K562 (cell line): ENCODE measurements around the gene TRIM69. TPM values are rescaled to one million over a fixed set of nuclear protein-coding genes. Genes with fewer than 3 reads are reported as not detected.

Experiments
- ATAC-seq: fragments of 200-7000 bp; cut with Tn5 transposase; 3 replicates; pipeline ENCODE4 v1.9.1; 2020; ENCODE audit warnings: moderate library complexity
- BruUV-seq: library from RNA; stranded (reverse); fragments of 400-500 nt; replicated peaks from 2 replicates; lab custom pipeline; 2021; lab: Mats Ljungman, UMichigan
- CTCF ChIA-PET: fragments of 300-600 bp; formaldehyde crosslinking; extraction: SDS; loops from one replicate; lab custom pipeline; 2021; ENCODE audit warnings: low intra/inter-chr PET ratio; lab: Yijun Ruan, JAX
- POLR2A ChIA-PET: fragments of 300-600, 350-650 bp; sonication (Branson Sonifier 250); formaldehyde crosslinking; extraction: SDS; loops from one replicate; lab custom pipeline; 2021; ENCODE audit warnings: antibody characterized with exemption, inconsistent platforms; lab: Yijun Ruan, JAX
- DNase-seq, 4 experiments: peaks; one replicate each; pipeline versions ENCODE4 v3.0.0 to v3.0.0-alpha.2; 2011 to 2018; ENCODE audit warnings: low spot score in 3 of 4, mixed read lengths in 3 of 4; ENCODE audit errors: extremely low read depth in 1 of 4
- FAIRE-seq: peaks from 2 replicates; lab custom pipeline; 2011; peaks lifted over from hg19 to GRCh38; lab: Jason Lieb, UNC
- H2AFZ ChIP-seq: 2 replicates; pipeline ENCODE4 v1.6.0; 2011; ENCODE audit warnings: low read depth, low read length, control low read depth, inconsistent platforms
- H3K27ac ChIP-seq: fragments of 200-600 bp; 3 replicates; pipeline ENCODE4 v1.8.0; 2011; ENCODE audit warnings: low read depth, mild to moderate bottlenecking, control low read depth, inconsistent platforms, low read length, moderate library complexity, mixed read lengths; ENCODE audit errors: extremely low read depth
- H3K27me3 ChIP-seq, 2 experiments: fragments of 300-600 bp in 1 of 2; 2 replicates in 1 of 2; 3 replicates in 1 of 2; pipeline versions ENCODE4 v1.6.0 to v1.8.0; 2011; ENCODE audit warnings: inconsistent platforms in 2 of 2, low read length in 2 of 2, mild to moderate bottlenecking in 1 of 2, mixed read lengths in 1 of 2, moderate library complexity in 1 of 2; ENCODE audit not compliant: control insufficient read depth in 2 of 2, insufficient read depth in 2 of 2
- H3K36me3 ChIP-seq: fragments of 300-600 bp; 3 replicates; pipeline ENCODE4 v1.8.0; 2011; ENCODE audit warnings: mild to moderate bottlenecking, low read length, inconsistent platforms; ENCODE audit not compliant: control insufficient read depth, insufficient read depth
- H3K4me1 ChIP-seq, 2 experiments: fragments of 200-600 bp in 1 of 2; replicated peaks in 1 of 2; 2 replicates in 1 of 2; 3 replicates in 1 of 2; pipeline versions ENCODE4 v1.5.1 to v1.8.0; 2011; ENCODE audit warnings: inconsistent platforms in 2 of 2, low read length in 2 of 2, mild to moderate bottlenecking in 1 of 2, mixed read lengths in 1 of 2, moderate library complexity in 1 of 2; ENCODE audit not compliant: control insufficient read depth in 2 of 2, insufficient read depth in 2 of 2
- H3K4me2 ChIP-seq: 2 replicates; pipeline ENCODE4 v1.6.1; 2011; ENCODE audit warnings: low read length, control low read depth, inconsistent platforms, mixed read lengths; ENCODE audit not compliant: insufficient read depth
- H3K4me3 ChIP-seq: fragments of 200-600 bp; sonication (generic), shearing (Covaris generic); 2 replicates; pipeline ENCODE4 v1.5.1; 2016; ENCODE audit warnings: control low read depth, inconsistent platforms
- H3K79me2 ChIP-seq: fragments of 200-600 bp; 3 replicates; pipeline ENCODE4 v1.8.0; 2011; ENCODE audit warnings: low read length, inconsistent platforms; ENCODE audit not compliant: control insufficient read depth, insufficient read depth
- H3K9ac ChIP-seq, 2 experiments: 2 replicates each; pipeline versions ENCODE4 v1.6.0 to v1.6.1; 2011; ENCODE audit warnings: low read depth in 2 of 2, low read length in 2 of 2, control low read depth in 1 of 2, inconsistent platforms in 1 of 2, mild to moderate bottlenecking in 1 of 2, mixed read lengths in 1 of 2; ENCODE audit not compliant: insufficient read depth in 1 of 2
- H3K9me1 ChIP-seq: one replicate; pipeline ENCODE4 v1.6.0; 2011; ENCODE audit warnings: inconsistent platforms, mild to moderate bottlenecking, low read length, moderate library complexity; ENCODE audit not compliant: control insufficient read depth, insufficient read depth
- H3K9me3 ChIP-seq: replicated peaks from 2 replicates; pipeline ENCODE4 v1.5.1; 2011; ENCODE audit warnings: low read depth, low read length, inconsistent platforms; ENCODE audit not compliant: control insufficient read depth, insufficient read depth
- H4K20me1 ChIP-seq: replicated peaks from 2 replicates; pipeline ENCODE4 v1.6.1; 2011; ENCODE audit warnings: low read length, inconsistent platforms, mixed read lengths; ENCODE audit not compliant: control insufficient read depth, insufficient read depth
- CEBPB ChIP-seq: fragments of 450-650 bp; IDR thresholded peaks from 2 replicates; pipeline ENCODE4 v1.6.1; 2016; ENCODE audit warnings: missing genetic modification characterization, missing compliant biosample characterization
- DDX20 ChIP-seq: fragments of 450-650 bp; IDR thresholded peaks from 2 replicates; pipeline ENCODE4 v1.6.1; 2016; ENCODE audit warnings: missing genetic modification characterization, low read depth, mild to moderate bottlenecking, missing compliant biosample characterization, moderate library complexity
- FOXM1 ChIP-seq, 2 experiments: fragments of 450-650 bp in 1 of 2; sonication (generic) in 1 of 2; formaldehyde crosslinking in 1 of 2; IDR thresholded peaks; 2 replicates each; pipeline versions ENCODE4 v1.6.1 to v1.9.0; 2017 to 2022; ENCODE audit warnings: low read depth in 2 of 2, mild to moderate bottlenecking in 2 of 2, missing genetic modification reagents in 1 of 2, moderate library complexity in 1 of 2
- HBP1 ChIP-seq: fragments of 450-650 bp; formaldehyde crosslinking; IDR thresholded peaks from 2 replicates; pipeline ENCODE4 v1.4.0; 2022; ENCODE audit warnings: missing genetic modification characterization
- HMG20B ChIP-seq: fragments of 250-450 bp; sonication (Bioruptor Pico); IDR thresholded peaks from 2 replicates; pipeline ENCODE4 v1.5.0; 2021; ENCODE audit warnings: mild to moderate bottlenecking
- NR2C2 ChIP-seq, 2 experiments: fragments of 200-800 bp in 1 of 2; sonication (Bioruptor generic) in 1 of 2; sonication (generic) in 1 of 2; formaldehyde crosslinking in 1 of 2; IDR thresholded peaks; 2 replicates each; pipeline versions ENCODE4 v1.6.1 to v1.8.0; 2016 to 2022; ENCODE audit warnings: mild to moderate bottlenecking in 1 of 2, missing compliant biosample characterization in 1 of 2, missing genetic modification characterization in 1 of 2, missing genetic modification reagents in 1 of 2
- PHB2 ChIP-seq: fragments of 450-650 bp; IDR thresholded peaks from 2 replicates; pipeline ENCODE4 v1.6.1; 2017; ENCODE audit warnings: low read depth
- POLR2B ChIP-seq: fragments of 450-650 bp; IDR thresholded peaks from 2 replicates; pipeline ENCODE4 v1.6.1; 2018; ENCODE audit warnings: low read depth; ENCODE audit not compliant: partially characterized antibody
- SRSF3 ChIP-seq: fragments of 200-400 bp; formaldehyde crosslinking; IDR thresholded peaks from 2 replicates; pipeline ENCODE4 v1.6.1; 2016; ENCODE audit warnings: mild to moderate bottlenecking, low read length, moderate library complexity; ENCODE audit not compliant: insufficient read depth
- ZC3H11A ChIP-seq: IDR thresholded peaks from 2 replicates; pipeline ENCODE4 v1.6.1; 2012; ENCODE audit warnings: low read depth, low read length, improper control_type of control experiment
- WGBS: fragments of 100-300 bp; shearing (Covaris generic); methylation state at CpG from one replicate; pipeline ENCODE4 v1.1.6; 2016; ENCODE audit warnings: low coverage, mixed read lengths; ENCODE audit not compliant: insufficient coverage; ENCODE audit errors: missing lambda C conversion rate; 5-methylcytosine and 5-hydroxymethylcytosine counted together
- in situ Hi-C: fragments of 300-500 bp; cut with MboI; formaldehyde crosslinking; loops from 4 replicates; pipeline ENCODE4 v1.15.0; 2018; ENCODE audit warnings: inconsistent platforms, mixed read lengths
- intact Hi-C: fragments of 100-400 bp; cut with micrococcal nuclease; formaldehyde crosslinking; loops from 2 replicates; pipeline ENCODE4 v1.14.2; 2022
- polyA plus RNA-seq, 8 experiments: library from polyadenylated mRNA; depleted of rRNA in 4 of 8; stranded (reverse) in 5 of 8; unstranded in 3 of 8; fragments of >200 nt; fragmentation: Nextera tagmentation in 2 of 8; fragmentation: Illumina TruSeq in 1 of 8; extraction: Ambion mirVana in 2 of 8; extraction: Trizol in 1 of 8; gene quantifications; 2 replicates each; pipeline versions ENCODE4 v1.2.1 to v1.2.3, GENCODE V29; 2011 to 2014; ENCODE audit warnings: inconsistent platforms in 1 of 8, missing spikeins in 1 of 8
- total RNA-seq, 7 experiments: library from RNA; depleted of rRNA in 6 of 7; stranded (reverse); fragments of >200 nt in 6 of 7; fragmentation: Illumina TruSeq in 2 of 7; extraction: Trizol in 2 of 7; gene quantifications; 2 replicates each; pipeline versions ENCODE4 v1.2.1 to v1.2.3, GENCODE V29; 2011 to 2021; ENCODE audit warnings: low replicate concordance in 1 of 7
- TF ChIP-seq, protein P1 (sequence below): fragments of 250-450 bp; sonication (Bioruptor Pico); IDR thresholded peaks from 2 replicates; pipeline ENCODE4 v1.4.0; 2020; ENCODE audit warnings: mild to moderate bottlenecking, moderate library complexity
- TF ChIP-seq, protein P2 (sequence below): fragments of 250-450 bp; sonication (Bioruptor Pico); IDR thresholded peaks from 2 replicates; pipeline ENCODE4 v1.5.0; 2021; ENCODE audit warnings: mild to moderate bottlenecking, borderline replicate concordance
- TF ChIP-seq, protein P3 (sequence below): fragments of 250-450 bp; sonication (Bioruptor Pico); IDR thresholded peaks from 2 replicates; pipeline ENCODE4 v1.8.0; 2021; ENCODE audit warnings: borderline replicate concordance, mild to moderate bottlenecking, moderate library complexity; ENCODE audit not compliant: poor library complexity, severe bottlenecking

Gene TRIM69
- total and polyA plus RNA-seq, 9 of the 15 experiments (the other 6 are each of a cell fraction or from before 2014, with no cell fraction given) = 1.0 to 4.3 (median 2.3) TPM

DNA sequence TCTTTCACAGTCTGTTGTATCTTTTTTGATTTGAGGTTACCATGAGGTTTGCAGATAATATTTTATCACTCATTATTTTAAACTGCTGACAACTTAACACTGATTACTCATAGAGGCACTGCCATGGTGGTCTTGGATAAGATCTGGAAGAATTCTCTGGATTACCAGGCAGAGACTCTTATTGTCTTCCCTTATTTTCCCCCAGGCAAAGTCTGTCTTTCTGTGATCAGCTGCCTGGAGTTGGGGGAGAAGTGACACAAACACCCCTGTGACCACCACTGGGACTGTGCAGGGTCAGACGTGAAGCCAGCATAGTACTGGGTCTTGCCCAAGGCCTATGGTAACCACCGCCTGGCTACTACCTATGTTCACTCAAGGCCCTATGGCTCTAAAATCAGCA lies 29.9 kb upstream of the TRIM69 start:
- intact Hi-C loops (no loop called here), in situ Hi-C loops (no loop called here)
- peaks cover under 1 to 5% of the 10 kb centered on the region in 2 experiments; a peak in 3 of 5 replicates for H3K4me1 ChIP-seq
- no peak overlapping the region; a peak in 1 of 4 replicates for H3K9ac ChIP-seq
- DNase-seq = no peak
- ATAC-seq = no peak
- H3K36me3 ChIP-seq = no peaks in the 10 kb centered on the region
- peaks cover 9% of the 10 kb centered on the region for H3K79me2 ChIP-seq
- H4K20me1 ChIP-seq = no peaks in the 10 kb centered on the region
- H3K9me3 ChIP-seq = no peaks in the 10 kb centered on the region
- BruUV-seq = no TSS peak
- no peak overlapping the region for H3K4me3 ChIP-seq
- no peak overlapping the region for H3K4me2 ChIP-seq
- H3K27me3 ChIP-seq = no peaks in the 10 kb centered on the region
- ChIA-PET CTCF (interaction anchor here (0.6 kb wide), 1 partner anchor 472 kb away, joined by 3 read pairs; no protein-coding TSS in a partner anchor), POLR2A (interaction anchor here (1.0 kb wide), 2 partner anchors 14 to 22 kb away, joined by 4 read pairs; no protein-coding TSS in a partner anchor)
- H2AFZ ChIP-seq = no peak overlapping the region
- no peaks in the 10 kb centered on the region for H3K9me1 ChIP-seq
- 96% methylated on average over 2 of the region's 2 CpGs for WGBS
- FAIRE-seq = no peak
- no peak overlapping the region for H3K27ac ChIP-seq
- TF ChIP-seq, protein P1, sequence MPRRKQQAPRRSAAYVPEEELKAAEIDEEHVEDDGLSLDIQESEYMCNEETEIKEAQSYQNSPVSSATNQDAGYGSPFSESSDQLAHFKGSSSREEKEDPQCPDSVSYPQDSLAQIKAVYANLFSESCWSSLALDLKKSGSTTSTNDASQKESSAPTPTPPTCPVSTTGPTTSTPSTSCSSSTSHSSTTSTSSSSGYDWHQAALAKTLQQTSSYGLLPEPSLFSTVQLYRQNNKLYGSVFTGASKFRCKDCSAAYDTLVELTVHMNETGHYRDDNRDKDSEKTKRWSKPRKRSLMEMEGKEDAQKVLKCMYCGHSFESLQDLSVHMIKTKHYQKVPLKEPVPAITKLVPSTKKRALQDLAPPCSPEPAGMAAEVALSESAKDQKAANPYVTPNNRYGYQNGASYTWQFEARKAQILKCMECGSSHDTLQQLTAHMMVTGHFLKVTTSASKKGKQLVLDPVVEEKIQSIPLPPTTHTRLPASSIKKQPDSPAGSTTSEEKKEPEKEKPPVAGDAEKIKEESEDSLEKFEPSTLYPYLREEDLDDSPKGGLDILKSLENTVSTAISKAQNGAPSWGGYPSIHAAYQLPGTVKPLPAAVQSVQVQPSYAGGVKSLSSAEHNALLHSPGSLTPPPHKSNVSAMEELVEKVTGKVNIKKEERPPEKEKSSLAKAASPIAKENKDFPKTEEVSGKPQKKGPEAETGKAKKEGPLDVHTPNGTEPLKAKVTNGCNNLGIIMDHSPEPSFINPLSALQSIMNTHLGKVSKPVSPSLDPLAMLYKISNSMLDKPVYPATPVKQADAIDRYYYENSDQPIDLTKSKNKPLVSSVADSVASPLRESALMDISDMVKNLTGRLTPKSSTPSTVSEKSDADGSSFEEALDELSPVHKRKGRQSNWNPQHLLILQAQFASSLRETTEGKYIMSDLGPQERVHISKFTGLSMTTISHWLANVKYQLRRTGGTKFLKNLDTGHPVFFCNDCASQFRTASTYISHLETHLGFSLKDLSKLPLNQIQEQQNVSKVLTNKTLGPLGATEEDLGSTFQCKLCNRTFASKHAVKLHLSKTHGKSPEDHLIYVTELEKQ (CRISPR knock-in tag) = no peak
- TF ChIP-seq POLR2B (no peak), HMG20B (CRISPR knock-in tag) (no peak), NR2C2 (CRISPR knock-in tag; IDR thresholded peaks at IDR 0.05) (no peak), NR2C2 (tag; IDR thresholded peaks at IDR 0.05) (no peak), SRSF3 (no peak), PHB2 (no peak), HBP1 (no peak), CEBPB (tag) (no peak), DDX20 (tag) (no peak), ZC3H11A (no peak), FOXM1 (IDR thresholded peaks at IDR 0.05; ENCODE audit: low read depth) (no peak), FOXM1 (CRISPR knock-in tag; IDR thresholded peaks at IDR 0.05; ENCODE audit: low read depth) (no peak)
- TF ChIP-seq, protein P2, sequence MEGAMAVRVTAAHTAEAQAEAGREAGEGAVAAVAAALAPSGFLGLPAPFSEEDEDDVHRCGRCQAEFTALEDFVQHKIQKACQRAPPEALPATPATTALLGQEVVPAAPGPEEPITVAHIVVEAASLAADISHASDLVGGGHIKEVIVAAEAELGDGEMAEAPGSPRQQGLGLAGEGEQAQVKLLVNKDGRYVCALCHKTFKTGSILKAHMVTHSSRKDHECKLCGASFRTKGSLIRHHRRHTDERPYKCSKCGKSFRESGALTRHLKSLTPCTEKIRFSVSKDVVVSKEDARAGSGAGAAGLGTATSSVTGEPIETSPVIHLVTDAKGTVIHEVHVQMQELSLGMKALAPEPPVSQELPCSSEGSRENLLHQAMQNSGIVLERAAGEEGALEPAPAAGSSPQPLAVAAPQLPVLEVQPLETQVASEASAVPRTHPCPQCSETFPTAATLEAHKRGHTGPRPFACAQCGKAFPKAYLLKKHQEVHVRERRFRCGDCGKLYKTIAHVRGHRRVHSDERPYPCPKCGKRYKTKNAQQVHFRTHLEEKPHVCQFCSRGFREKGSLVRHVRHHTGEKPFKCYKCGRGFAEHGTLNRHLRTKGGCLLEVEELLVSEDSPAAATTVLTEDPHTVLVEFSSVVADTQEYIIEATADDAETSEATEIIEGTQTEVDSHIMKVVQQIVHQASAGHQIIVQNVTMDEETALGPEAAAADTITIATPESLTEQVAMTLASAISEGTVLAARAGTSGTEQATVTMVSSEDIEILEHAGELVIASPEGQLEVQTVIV (CRISPR knock-in tag) = no peak
- TF ChIP-seq, protein P3, sequence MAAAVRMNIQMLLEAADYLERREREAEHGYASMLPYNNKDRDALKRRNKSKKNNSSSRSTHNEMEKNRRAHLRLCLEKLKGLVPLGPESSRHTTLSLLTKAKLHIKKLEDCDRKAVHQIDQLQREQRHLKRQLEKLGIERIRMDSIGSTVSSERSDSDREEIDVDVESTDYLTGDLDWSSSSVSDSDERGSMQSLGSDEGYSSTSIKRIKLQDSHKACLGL (CRISPR knock-in tag) = no peak
